Measurements from ENCODE around the gene NPRL2.
"Not testable (repeated sequence)": the region's sequence is repeated elsewhere in the genome, so short reads cannot be mapped to it uniquely, and the experiment has no call there.

The NPRL2 gene

DNA sequence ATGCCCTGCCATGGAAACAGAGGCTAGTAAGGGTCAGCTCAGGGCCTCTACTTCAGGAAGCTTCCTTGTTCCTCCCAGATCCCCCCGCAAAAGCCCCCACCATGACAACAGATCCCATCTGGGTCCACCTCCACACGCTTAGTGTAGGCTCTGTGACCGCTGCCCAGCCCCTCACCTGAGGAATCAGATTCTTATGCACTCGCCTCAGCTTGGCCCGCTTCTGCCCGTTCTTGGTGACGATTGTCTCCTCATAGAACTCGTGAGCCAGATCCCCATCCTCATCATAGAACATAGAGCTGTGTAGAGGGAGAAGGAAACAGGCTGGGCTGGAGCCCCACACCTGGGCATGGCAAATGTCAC lies 24.4 kb downstream of the NPRL2 start:
- no peak for DNase-seq

DNA sequence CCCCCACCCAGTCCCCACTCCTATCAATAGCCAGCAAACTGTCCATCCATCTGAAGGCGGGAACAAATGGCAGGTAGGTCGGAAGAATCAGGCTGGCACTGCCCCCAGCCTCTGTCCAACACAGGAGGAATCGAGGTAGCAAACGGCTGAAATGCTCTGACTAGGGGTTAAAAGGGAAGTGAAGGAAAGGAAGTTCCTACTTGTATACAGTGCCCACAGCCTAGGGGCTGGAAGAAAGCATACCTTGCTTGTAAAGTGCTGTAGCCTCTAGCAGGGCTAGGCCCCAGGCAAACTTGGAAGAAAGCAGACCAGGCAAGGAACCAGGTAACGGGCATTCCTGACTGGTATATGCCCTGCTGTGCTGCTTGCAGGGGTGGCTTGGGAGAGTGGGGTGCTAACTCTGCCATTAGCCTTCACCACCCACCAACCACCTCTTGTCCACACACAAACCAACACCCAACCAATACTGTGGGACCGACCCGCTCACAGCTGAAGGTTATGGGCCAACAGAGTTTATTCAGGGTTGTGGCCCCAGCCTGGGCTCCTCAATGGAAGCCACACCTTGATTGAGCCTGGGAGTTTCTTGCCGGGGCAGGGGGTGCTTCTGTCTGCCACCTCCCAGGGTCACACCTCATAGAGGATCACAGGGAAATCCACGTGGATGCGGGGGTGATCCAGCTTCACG lies 24.9 kb downstream of the NPRL2 start:
- DNase-seq = no peak

GRCh38 chr3:50325113-50325480 lies 25.5 kb downstream of the NPRL2 start:
- DNase-seq = no peak

GRCh38 chr3:50324351-50325112 lies 26.0 kb downstream of the NPRL2 start:
- DNase-seq = no peak

GRCh38 chr3:50323614-50324199 lies 26.9 kb downstream of the NPRL2 start:
- DNase-seq = no peak

DNA sequence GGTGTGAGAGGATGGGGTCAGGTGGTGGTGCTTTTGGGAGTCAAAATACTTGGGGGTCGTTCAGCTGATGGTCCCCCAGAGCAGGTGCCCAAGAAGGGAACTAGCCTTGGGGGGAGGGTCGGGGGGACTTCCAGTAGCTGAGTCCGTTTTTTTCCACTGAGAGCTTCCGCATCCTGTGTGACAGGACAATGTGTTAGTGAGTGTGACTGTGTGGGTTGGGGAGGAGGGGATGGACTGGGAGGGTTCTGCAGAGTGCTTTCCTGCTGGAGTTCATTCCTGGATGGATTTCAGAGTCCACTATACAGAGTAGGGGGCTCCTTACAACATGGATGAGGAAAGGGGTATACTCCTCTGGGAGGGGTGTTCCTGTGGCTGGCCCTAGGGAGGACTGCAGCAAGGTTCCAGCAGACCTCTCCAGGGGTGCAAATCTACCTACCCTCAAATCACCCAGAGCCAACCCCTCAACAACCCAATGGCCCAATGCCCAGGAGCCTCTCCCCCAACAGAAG lies 27.4 kb downstream of the NPRL2 start:
- DNase-seq = no peak

- no peak for DNase-seq
These were observed 28.0 kb downstream of the NPRL2 start, which contains the start of gene HYAL2 for GRCh38 chr3:50322386-50323091. Gene HYAL2 (minus strand): TSS chr3:50322745. CDS start chr3:50320489, 2,256 bp downstream.

- no peak for DNase-seq
These were observed 28.5 kb downstream of the NPRL2 start for GRCh38 chr3:50322115-50322385.

DNA sequence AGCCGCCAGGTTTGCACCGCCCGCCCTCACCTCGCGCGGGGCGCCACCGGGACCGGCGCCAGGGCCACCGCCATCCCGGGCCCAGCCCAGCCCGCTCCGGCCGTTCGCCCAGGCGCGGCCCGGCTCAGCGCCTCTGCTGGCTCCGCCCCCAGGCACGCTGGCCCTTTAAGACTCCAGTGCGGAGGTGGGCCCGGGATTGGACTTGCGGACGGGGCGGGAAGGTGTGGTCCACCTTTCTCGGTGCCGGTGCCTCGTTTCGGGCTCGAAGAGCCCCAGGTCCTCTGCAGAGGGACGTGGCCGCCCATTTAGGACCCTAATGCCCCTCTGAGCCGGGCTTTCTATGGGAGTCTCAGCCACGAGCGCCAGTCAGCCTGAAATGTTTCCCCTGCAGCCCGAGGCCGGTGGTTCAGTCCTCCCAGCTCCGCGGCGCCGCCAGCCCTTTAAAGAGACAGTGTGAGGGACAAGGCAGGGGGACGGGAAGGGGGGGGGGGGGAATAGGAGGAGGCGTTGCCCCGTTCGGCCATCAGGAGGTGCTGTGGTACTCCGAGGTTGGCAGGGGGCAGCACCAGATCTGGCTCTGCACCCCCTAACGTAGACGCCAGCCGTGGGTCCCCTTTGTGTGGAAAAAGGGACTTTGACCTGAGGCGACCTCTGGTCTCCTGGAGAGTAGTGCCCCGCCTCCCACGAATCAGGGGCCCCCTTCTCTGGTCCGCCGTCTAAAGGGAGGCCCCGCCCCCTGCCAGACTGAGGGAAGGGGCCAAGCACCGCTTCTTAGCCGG lies 29.1 kb downstream of the NPRL2 start:
- no peak for DNase-seq

DNA sequence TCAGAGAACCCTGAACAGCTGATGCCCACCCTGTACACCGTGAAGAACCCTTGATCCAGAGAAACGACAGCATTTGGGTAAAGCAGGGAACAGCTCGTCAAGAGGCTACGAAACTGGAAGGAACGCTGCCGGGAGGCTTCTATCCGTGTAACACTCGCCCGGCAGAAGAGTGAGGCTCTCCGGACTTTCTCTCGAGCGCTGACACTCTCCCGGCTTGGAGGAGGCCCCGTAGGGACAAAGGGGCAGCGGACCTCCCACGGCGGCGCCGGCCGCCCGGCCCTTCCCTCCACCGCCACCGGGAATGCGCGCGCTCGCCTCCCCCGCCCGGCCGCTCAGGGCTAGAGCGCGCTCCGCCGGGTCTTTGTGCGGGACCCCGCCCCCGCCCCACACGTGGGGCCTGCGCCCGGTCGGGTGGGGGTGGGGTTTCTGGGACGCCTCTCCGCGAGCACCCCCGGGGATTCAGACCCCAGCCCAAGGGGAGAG lies 29.7 kb downstream of the NPRL2 start:
- no peak for DNase-seq

- no peak for DNase-seq
These were observed 30.5 kb downstream of the NPRL2 start for GRCh38 chr3:50319894-50320625.

GRCh38 chr3:50319181-50319893 lies 31.2 kb downstream of the NPRL2 start:
- no peak for DNase-seq

GRCh38 chr3:50318615-50319014 lies 32.0 kb downstream of the NPRL2 start:
- no peak for DNase-seq

- DNase-seq = no peak
These were observed 32.4 kb downstream of the NPRL2 start for GRCh38 chr3:50318163-50318562.

DNA sequence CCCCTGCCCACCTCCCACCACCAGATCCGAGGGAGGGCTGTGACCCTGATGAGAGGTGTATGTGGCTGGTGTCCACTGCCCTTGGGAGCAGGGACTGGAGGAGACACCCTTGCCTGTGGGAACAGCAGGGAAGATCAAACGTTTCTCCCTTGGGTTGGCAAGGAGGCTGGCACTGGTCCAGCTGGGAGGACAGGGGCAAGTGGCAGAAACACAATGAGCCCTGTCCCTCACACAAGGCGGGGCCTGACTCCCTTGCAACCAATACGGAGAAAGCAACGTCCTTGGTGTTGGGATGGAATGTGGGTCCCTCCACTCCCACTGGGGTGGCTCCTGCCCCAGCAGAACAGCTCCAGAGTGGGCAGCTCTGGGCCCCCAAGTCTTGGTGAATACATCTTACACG lies 33.3 kb downstream of the NPRL2 start:
- no peak for DNase-seq

DNA sequence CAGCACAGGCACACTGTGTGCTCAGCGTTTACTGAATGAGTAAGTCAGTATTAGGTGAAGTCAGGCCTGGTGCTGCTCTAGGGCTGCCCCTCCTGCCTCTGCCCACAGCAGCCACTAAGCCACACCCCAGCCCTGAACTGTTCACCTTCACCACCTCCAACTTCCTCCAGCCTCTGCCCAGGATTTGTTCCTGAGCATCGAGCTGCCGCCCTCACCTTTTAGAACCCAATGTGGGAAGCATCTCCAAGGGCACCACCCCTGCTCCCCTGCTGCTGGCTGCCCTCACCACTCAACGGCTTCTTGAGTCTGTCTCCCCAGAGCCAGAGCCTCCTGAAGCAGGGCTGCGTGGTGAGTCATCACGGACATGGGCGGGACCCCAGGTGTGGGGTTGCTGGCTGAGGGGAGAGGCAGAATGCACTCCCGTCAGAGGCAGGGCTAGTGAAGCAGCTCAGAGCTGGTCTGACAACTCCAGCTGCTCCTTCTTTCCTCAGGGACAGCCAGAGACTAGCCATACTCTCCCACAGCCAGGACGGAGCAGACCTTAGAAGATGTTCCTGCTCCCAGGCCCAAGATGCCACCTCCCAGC lies 33.8 kb downstream of the NPRL2 start:
- no peak for DNase-seq

DNA sequence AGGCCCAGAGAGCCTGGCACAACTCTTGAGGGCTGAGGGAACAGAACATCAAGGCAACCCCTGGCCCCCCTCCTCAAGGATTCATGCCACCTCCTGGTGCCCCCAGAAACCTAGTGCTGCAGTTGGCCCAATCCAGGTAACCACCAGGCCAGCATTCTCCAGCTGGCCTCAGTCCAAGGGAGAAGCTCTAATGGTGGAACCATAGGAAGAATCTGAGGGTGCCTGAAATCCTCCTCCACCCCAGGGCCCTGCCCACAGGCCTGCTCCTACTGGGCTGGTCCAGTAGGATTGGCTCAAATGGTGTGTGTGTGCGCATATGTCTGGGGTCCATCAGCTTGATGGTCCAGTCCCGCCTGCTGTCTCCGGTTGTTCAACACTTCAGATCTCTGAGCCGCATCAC lies 35.8 kb downstream of the NPRL2 start:
- no peak for DNase-seq

- DNase-seq = no peak
These were observed 36.2 kb downstream of the NPRL2 start for GRCh38 chr3:50314342-50314741.

GRCh38 chr3:50312041-50312440 lies 38.5 kb downstream of the NPRL2 start:
- DNase-seq = not testable (repeated sequence)

DNA sequence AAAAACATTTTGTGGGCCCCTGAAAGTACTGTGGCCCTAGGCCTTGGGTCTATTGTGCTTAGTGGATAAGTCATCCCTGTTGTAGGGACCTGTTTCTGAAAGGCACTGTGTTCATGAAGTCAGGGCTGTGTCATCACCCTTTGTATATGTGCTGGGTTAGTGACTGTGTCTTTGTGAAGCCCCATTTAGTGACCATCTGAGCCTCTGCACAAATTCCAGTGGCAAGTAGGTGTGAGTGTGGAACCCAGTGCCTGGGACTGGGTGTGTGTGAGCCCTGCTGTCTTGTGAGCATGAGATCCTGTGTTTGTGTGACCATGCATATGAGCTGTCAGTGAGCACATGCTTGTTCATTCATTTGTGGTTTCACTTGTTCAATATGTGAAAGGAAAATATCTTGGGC lies 46.0 kb downstream of the NPRL2 start:
- DNase-seq = no peak

Data from NCI-H2081 treated with DMSO at 0.1 percent for 48 hours (cell line).